HTERT RPE-1 (cell line): Measurements from ENCODE around the gene IRAK1BP1.
"Not testable (repeated sequence)": the region's sequence is repeated elsewhere in the genome, so short reads cannot be mapped to it uniquely, and the experiment has no call there.

Experiments used
- in situ Hi-C: fragments of 300-500 bp; cut with MboI; formaldehyde crosslinking; loops from 4 replicates; pipeline ENCODE4 v1.14.3; 2020; ENCODE audit warnings: low sequenced_read_pairs

Gene IRAK1BP1, protein sequence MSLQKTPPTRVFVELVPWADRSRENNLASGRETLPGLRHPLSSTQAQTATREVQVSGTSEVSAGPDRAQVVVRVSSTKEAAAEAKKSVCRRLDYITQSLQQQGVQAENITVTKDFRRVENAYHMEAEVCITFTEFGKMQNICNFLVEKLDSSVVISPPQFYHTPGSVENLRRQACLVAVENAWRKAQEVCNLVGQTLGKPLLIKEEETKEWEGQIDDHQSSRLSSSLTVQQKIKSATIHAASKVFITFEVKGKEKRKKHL

DNA sequence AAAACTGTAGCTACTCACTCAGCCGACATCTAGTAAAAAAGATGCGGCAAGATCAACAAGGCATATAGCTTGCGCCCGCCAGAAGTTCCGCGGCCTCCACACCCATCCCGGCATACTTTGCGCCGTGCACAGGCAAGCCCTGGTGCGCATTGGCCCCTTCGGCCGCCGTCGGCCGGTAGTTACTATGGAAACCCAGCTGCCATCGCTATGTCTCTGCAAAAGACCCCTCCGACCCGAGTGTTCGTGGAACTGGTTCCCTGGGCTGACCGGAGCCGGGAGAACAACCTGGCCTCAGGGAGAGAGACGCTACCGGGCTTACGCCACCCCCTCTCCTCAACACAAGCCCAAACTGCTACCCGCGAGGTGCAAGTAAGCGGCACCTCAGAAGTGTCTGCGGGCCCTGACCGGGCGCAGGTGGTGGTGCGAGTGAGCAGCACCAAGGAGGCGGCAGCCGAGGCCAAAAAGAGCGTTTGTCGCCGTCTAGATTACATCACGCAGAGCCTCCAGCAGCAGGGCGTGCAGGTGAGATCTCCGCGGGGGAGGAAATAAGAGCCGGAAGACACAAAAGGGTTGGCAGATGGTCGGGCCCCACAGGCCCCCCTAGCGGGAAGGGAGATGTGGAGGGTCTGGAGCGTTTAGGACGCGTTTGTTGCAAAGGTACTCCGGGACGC is at the start of gene IRAK1BP1:
Gene IRAK1BP1, plus strand, starts transcription at position 182 of the 671 bp plus-strand sequence. Its CDS starts 26 bp downstream, at position 208.
- in situ Hi-C loops, result no loop called here

DNA sequence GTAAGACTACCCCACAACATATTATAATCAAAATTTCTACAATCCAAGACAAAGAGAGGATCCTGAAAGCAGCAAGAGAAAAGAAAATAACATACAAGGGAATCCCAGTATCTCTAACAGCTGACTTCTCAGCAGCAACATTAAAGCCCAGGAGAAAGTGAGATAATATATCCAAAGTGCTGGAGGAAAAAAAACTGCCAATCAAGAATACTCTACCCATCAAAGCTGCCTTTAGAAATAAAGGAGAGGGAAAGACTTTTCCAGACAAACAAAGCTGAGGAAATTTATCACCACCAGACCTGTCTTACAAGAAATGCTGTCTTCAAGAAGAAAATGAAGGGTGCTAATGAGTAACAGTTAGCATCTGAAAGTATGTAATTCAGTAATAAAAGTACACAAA is 43.3 kb upstream of the IRAK1BP1 start:
- in situ Hi-C loops, result no loop called here

DNA sequence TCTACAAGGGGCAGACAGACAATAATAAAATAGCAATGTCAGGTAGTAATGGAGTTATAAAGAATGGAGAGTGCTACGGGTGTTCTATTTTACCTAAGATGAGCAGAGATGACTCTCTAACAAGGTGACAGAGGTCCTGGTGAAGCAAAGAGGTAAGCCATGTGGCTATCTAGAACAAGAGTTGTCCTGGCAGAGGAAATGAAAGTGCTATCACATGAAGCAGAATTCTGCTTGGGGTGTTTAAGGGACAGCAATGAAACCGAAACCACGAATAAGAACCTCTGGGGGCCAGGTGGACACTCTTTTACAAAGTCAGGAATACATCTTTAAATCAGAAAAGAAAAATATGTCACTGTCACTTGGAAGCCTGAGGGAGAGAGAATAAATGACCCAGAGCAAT is 37.9 kb upstream of the IRAK1BP1 start:
- in situ Hi-C loops, result no loop called here

DNA sequence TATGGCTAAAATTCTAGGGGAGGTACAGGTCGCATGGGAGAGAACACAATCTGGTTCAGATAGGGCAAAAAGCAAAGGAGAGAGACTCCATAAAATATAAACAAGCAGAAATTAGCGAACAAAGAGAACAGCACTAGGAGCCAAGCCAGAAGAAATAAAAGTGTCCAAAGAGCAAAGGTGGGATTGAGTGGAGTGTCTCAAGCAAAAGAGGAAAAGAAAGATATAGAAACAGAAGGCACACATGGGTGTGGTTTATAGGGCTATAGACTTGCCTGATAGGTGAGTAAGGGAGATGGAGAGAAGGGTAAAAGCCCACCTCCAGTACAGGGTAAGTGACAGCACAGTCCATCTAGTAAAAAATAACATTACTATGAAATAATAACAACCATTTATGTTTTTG is 36.5 kb upstream of the IRAK1BP1 start:
- in situ Hi-C loops, result no loop called here

DNA sequence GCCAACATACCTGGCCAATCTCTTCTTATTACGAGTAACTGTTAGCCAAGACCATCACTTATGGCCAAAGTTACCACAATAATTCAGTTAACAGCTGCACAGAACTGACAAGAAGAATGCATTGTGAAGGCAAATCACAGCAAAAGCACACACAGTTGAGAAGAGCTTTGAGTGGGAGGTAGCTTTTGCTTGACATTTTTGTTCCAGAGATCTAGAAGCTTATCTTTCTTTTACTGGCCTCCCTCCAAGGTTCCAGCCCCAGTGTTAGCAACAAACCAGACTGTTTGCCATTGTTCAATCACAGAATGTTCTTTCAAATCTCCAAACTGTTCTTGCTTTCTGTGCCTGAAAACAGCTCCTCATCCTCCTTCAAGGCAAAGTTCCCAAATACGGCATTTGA is 35.9 kb upstream of the IRAK1BP1 start:
- in situ Hi-C loops, result no loop called here

DNA sequence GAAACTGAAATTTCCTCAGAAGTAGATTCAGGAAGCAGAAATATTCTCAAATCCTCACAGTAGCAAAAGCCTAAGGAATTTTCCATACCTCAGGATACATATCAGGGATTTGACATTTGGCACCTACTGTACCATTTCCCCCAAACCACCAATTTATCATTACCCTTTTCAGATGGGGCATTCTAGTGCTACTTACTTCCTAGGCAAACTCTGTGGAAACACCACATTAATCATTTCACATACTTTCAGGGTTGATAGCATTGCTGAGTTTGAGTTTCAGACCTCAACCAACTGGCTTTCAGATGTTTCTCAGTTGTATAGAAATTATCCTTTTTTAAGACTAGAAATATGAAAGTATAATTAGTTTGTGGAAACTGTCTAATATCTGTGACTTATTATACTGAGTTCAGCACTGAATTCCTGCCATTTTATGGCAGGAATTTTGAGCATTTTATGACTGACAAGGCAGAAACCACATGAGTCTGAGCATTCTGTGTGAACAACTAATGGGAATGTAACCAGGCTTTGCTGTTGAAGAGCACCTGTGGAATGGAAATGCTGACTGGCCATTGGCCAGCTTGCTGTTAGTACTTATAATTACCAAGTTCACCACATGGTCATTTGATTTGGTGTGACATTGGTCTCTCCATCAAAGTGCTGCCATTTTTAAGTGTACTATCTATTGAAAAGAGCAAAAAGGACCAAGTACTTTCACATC is 35.1 kb upstream of the IRAK1BP1 start:
- in situ Hi-C loops, result no loop called here

DNA sequence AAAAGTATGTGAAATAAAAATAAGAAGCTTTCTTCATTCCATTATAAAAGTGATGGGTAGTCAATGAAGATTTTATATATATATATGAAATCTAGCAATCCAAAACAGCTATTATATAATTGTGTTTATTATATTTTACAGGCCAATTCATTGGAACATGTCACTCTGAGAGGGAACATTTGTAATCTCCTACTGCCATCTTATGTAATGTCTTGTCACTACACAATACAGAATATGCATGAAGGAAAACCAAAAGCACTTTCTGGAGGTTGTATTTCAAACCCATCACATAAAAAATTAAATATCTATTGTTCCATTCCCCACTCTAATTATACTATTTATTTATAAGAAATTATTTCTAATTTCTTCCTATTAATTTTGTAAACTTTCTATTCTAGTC is 31.5 kb upstream of the IRAK1BP1 start:
- in situ Hi-C loops, result no loop called here

DNA sequence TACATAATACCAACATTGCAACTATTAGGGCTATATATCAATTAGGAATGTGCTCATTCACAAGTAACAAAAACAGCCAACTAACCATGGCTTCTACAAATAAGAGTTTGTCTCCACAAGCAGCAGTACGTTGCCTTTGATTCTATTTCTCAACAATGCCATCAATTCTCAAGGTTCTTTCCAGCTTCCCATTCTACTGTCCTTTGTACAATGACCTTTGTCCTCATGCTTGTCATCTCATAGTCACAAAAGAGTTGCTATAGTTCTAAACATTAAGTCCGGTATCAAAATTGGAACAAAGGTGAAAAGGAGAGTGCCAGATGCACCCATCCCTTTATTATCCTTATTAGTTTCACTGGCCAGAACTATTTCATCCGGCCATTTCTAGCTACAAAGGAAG is 30.8 kb upstream of the IRAK1BP1 start:
- in situ Hi-C loops, result no loop called here

DNA sequence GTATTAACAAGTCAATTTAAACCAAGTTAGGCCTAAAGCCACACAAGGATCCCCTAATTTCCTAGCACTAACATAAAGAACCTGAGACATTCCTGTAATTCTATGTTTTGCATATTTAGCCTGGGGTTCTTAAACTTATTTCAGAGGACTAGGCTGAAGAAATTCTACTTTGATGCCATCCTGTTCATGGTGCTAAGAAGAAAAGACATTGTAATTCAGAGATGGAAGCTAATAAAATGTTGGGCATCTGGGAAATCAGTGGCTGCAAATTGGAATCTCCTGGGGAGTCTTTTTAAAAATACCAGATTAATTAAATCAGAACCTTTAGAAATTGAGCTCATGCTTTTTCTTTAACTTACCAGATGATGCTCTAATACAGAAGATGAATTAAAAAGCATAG is 26.2 kb upstream of the IRAK1BP1 start:
- in situ Hi-C loops, result no loop called here

DNA sequence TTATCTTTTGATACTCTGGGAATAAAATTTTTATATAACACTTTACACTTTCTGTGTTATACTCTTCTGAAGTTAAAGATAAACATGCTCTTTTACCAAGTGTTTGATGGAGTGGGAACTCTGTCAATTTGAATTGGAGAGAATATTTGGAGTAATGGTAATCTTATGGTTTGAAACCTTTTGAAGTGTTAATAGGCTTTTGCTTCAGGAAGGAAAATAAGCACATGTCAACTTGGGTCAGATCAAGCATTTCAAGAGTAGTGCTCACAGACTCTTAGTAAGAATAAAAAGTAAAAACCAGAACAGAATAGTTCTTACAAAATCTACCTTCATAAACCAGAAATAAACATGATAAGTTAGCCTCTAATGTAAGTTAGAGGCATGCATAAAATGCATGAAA is 24.4 kb upstream of the IRAK1BP1 start:
- in situ Hi-C loops, result no loop called here

DNA sequence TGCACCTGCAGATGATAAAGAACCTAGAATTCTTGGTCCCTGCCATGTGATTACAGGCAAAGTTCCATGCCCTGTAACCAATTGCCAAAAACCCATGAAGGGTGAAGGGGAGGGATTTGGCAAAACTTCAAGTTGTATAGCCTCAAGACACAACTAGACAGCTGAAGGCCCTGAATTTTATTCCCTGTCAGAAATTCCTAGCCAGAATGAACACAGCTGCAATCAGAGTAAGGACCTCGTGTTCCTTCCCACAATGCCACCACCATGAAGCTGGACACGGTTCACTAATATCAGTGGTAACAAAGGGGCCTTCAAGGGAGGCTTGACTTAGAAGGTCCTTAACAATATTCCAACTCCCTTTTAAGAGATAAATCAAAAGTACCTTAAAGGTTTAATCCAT is 22.5 kb upstream of the IRAK1BP1 start:
- in situ Hi-C loops, result no loop called here

DNA sequence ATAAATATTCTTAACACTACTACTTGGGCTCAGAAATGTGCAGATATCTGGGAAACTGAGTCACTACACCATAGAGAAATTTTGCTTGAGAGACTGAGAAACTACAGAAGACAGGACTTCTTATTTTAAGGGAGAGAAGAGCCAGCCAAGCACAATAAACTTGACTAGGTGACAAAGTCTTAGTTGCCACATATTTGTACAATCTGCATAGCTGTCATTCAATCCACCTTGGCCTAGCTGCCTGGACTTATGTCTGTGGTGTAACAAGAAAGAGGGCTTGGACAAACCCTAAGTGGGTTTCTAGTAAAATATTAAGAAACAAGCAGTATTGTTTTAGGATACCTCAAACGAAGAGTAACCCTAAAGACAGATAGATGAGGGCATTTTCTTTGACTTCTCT is 21.8 kb upstream of the IRAK1BP1 start:
- in situ Hi-C loops, result no loop called here

DNA sequence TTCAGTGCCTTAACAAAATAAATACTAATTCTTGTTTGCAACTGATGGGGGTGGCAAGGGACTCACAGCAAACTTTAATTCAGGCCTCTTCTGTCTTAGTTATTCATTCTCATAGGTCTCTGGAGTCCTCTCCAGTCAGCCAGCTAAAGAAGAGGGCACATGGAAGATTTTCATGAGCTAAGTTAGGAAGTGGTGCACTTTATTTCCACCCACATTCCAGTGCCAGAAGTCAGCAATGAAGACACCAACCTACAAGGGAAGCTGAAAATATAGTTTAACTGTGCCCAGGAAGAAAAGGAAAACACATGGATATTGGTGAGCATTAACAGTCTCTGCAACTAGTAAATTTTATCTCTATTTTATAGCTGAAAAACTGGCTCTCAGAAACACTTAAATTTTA is 16.7 kb upstream of the IRAK1BP1 start:
- in situ Hi-C loops, result no loop called here

DNA sequence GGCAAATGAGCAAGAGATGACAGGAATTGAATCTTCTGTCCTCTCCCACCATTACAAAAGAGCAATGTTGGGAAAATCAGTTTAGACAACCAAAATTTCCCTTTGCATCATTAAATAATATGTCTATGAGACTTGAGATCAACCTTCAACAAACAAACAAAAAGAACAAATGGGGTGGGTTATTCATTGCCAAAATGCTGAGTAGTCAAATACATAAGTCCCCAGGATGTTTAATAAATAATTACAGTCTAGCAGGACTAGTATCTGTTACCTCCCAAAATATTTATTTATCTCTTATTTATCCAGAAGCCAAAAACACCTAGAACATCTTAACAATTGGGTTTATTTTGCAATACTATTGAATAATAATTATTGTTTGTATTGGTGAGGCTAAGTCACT is 16.2 kb upstream of the IRAK1BP1 start:
- in situ Hi-C loops, result no loop called here

DNA sequence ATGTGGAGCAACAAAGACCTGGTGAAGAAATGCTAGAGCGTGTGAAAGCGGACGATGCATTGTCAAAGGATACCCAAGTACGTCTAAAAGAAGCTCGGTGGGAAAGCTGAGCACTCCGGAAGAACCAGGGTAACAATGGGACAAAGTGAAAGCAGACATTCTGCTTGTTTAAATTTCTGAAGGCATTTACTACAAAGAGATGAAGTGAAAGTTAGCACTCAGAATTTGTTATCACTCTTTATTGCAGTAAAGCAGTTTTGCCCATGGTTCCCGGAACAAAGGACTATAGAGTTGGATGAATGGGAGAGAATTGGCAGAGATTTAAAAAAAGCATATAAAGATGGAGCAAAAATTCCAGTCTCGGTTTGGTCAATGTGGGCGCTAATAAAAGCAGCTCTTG is 12.8 kb upstream of the IRAK1BP1 start:
- in situ Hi-C loops, result no loop called here

DNA sequence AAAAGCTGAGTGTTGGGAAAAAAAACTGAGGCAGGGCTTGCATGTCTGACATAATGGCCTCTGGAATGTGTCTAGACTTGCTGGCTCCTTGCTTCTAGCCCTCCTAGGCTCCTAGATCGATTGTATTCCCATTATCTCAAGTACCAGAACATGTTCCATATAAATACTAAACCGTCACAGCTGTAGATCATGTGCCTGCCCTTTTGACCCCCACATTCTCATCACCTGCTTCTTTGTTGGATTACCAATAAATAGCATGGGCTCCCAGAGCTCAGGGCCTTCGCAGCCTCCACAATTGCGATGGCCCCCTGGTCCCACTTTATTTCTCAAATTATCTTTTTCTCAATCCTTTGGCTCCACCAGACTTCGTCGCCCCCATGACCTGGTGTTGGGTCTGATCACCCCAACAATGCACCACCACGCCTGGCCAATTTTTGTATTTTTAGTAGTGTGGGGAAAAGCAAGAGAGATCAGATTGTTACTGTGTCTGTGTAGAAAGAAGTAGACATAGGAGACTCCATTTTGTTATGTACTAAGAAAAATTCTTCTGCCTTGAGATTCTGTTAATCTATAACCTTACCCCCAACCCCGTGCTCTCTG is 8.9 kb upstream of the IRAK1BP1 start:
- in situ Hi-C loops, result not testable (repeated sequence)

DNA sequence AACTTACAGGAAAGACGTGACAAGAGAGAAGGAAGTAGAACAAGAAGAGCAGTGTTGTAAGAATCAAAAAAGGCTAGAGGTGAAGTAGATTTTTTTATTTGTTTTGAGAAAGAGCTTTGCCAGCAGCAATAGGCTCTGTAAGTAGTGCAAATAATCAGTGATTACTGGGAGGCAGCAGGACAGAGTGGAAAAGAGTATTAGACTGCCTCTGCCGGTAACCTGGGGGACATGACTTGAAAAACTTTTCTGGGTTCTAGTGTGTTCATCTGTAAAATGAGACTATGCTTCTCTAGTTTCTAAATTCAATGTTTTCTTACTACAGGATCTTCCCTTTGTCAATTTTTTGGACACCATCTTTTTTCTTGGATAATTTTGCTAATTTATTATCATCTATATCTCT is 5.8 kb upstream of the IRAK1BP1 start:
- in situ Hi-C loops, result no loop called here

DNA sequence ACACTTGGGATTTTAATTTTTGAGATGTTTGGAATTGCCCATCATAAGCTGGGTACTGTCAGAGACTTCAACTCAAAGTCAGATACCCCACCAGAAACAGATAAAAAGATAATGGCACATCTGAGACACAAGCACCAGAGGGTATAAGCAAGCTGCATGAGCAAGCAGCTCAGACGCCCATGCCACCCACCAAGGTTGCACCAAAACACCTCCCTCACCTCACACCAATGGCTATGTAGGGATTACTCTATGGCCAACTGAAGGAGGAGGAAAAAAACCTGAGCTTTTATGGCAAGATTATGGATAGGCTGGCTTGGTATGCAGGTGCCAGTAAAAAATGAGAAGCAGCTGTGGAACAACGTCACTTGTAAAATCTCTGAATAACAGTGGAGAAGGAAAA is 3.8 kb upstream of the IRAK1BP1 start:
- in situ Hi-C loops, result no loop called here

DNA sequence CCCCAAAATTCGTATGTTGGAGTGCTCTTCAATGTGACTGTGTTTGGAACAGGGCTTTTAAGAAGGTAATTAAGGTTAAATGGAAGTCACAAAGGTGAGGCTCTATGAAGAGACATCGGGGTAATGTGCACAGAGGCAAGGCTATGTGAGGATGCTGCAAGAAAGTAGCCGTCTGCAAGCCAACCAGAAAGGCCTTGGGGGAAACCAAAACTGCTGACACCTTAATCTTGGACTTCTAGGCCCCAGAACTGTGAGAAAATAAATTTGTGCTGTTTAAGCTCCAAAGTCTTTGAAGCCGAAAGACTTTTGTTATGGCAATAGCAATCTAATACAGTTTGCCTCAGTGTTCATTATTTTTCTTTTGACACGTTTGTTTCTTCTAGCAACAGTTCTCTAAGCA is 2.4 kb upstream of the IRAK1BP1 start:
- in situ Hi-C loops, result no loop called here

DNA sequence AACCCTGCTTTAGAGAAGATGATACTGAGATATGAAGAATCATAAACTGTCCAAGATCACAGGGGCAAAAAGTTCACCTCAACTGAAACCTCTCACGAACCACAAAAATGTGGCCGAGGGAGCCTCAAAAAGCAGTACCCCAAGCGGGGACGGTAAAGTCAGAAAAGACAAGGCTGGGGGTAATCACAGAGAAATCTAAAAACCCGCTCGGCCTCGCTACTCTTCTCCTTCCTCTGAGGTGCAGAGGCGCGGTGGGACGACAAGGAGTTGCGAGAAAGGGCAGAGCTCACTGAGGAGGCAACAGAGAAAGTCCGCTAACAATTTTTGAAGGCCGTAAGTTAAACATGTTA is 356 bp upstream of the IRAK1BP1 start:
- in situ Hi-C loops, result no loop called here

DNA sequence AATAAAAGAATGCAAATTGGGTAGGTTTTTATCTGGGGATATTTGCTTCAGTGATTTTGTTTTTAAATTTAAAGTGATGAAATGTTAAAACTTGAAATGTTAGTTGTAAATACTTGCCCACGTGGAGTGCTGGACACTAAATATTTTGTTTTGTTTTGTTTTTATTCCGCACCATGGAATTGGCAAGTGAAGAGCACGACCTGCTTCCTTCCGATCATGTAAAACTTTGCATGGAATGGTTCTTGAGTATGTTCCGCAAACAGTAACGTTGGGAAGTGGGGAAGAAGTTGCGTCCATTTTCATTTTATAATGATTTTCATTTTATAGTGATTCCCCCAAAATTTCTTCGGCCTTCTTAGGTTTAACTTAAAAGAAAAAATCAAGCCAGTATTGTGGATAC is 765 bp downstream of the IRAK1BP1 start:
- in situ Hi-C loops, result no loop called here

DNA sequence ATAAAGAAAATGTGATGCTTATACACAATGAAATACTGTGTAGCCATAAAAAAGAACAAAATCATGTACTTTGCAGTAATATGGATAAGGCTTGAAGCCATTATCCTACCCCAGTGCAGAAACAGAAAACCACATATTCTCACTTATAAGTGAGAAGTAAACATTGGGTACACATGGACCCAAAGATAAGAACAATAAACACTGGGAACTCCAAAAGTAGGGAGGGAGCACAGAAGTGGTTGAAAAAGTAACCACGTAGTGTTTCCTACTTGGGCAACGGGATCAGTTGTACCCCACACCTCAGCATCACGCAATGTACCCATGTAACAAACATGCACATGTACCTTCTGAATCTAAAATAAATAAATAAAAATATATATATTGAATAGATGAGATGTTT is 8.2 kb downstream of the IRAK1BP1 start:
- in situ Hi-C loops, result no loop called here
